IMR-90 (cell line): ENCODE measurements around the gene CGB5. TPM values are rescaled to one million over a fixed set of nuclear protein-coding genes. Genes with fewer than 3 reads are reported as not detected.

ENCODE experiments used
- ATAC-seq: fragments of 200-7000 bp; cut with Tn5 transposase; 2 replicates; pipeline ENCODE4 v1.9.1; 2020; ENCODE audit warnings: low read depth, mild to moderate bottlenecking, moderate library complexity
- BruUV-seq: library from RNA; stranded (reverse); fragments of 400-500 nt; replicated peaks from 2 replicates; lab custom pipeline; 2021; lab: Mats Ljungman, UMichigan
- CTCF ChIA-PET: fragments of 300-600 bp; formaldehyde crosslinking; extraction: SDS; loops from one replicate; lab custom pipeline; 2021; ENCODE audit warnings: antibody characterized with exemption; lab: Yijun Ruan, JAX
- POLR2A ChIA-PET: fragments of 300-600 bp; sonication (Branson Sonifier 250); formaldehyde crosslinking; loops from one replicate; lab custom pipeline; 2022; ENCODE audit warnings: antibody characterized with exemption; ENCODE audit not compliant: unreplicated experiment; lab: Charles Lee
- DNase-seq: peaks from one replicate; pipeline ENCODE4 v3.0.0; 2013
- H2AFZ ChIP-seq: replicated peaks from 2 replicates; pipeline ENCODE3; 2013; ENCODE audit warnings: low read length, mild to moderate bottlenecking; ENCODE audit not compliant: poor library complexity
- H2AK5ac ChIP-seq: 2 replicates; pipeline ENCODE4 v1.6.1; 2013; ENCODE audit warnings: low read depth, low read length, inconsistent platforms
- H2AK9ac ChIP-seq: replicated peaks from 2 replicates; pipeline ENCODE3; 2013; ENCODE audit warnings: mild to moderate bottlenecking, low read depth, low read length, moderate library complexity; ENCODE audit not compliant: poor library complexity
- H2BK120ac ChIP-seq: 2 replicates; pipeline ENCODE4 v1.6.1; 2013; ENCODE audit warnings: low read depth, low read length, inconsistent platforms
- H2BK15ac ChIP-seq: 3 replicates; pipeline ENCODE4 v1.6.1; 2013; ENCODE audit warnings: low read depth, low read length, inconsistent platforms
- H2BK20ac ChIP-seq: 2 replicates; pipeline ENCODE4 v1.6.1; 2013; ENCODE audit warnings: low read depth, mild to moderate bottlenecking, inconsistent platforms, low read length, moderate library complexity
- H2BK5ac ChIP-seq: 2 replicates; pipeline ENCODE4 v1.6.1; 2013; ENCODE audit warnings: mild to moderate bottlenecking, low read depth, low read length, inconsistent platforms; ENCODE audit not compliant: poor library complexity, severe bottlenecking
- H3K14ac ChIP-seq: replicated peaks from 2 replicates; pipeline ENCODE4 v1.6.1; 2013; ENCODE audit warnings: low read depth, low read length, inconsistent platforms
- H3K18ac ChIP-seq: 2 replicates; pipeline ENCODE4 v1.6.1; 2013; ENCODE audit warnings: low read depth, low read length, control low read depth
- H3K23ac ChIP-seq: 2 replicates; pipeline ENCODE4 v1.6.1; 2013; ENCODE audit warnings: low read depth, low read length, inconsistent platforms
- H3K27ac ChIP-seq: 2 replicates; pipeline ENCODE4 v1.5.1; 2013; ENCODE audit warnings: mild to moderate bottlenecking, control low read depth, low read length; ENCODE audit not compliant: insufficient read depth
- H3K27me3 ChIP-seq: 2 replicates; pipeline ENCODE4 v1.6.1; 2013; ENCODE audit warnings: low read length; ENCODE audit not compliant: control insufficient read depth, insufficient read depth
- H3K36me3 ChIP-seq: 2 replicates; pipeline ENCODE4 v1.6.1; 2013; ENCODE audit warnings: low read length, mixed read lengths; ENCODE audit not compliant: control insufficient read depth, insufficient read depth
- H3K4ac ChIP-seq: 2 replicates; pipeline ENCODE4 v1.6.1; 2013; ENCODE audit warnings: low read depth, low read length, inconsistent platforms
- H3K4me1 ChIP-seq: 2 replicates; pipeline ENCODE4 v1.6.1; 2013; ENCODE audit warnings: low read length, mixed read lengths; ENCODE audit not compliant: control insufficient read depth, insufficient read depth
- H3K4me2 ChIP-seq: 2 replicates; pipeline ENCODE4 v1.6.1; 2013; ENCODE audit warnings: low read depth, mild to moderate bottlenecking, control low read depth, low read length, moderate library complexity
- H3K4me3 ChIP-seq: 2 replicates; pipeline ENCODE4 v1.5.1; 2013; ENCODE audit warnings: low read depth, mild to moderate bottlenecking, control low read depth, low read length, moderate library complexity; ENCODE audit not compliant: insufficient read depth
- H3K56ac ChIP-seq: 2 replicates; pipeline ENCODE4 v1.6.1; 2013; ENCODE audit warnings: low read length, inconsistent platforms; ENCODE audit not compliant: insufficient read depth; ENCODE audit errors: extremely low read depth
- H3K79me1 ChIP-seq, 2 experiments: 2 replicates each; pipeline ENCODE4 v1.6.1; 2013; ENCODE audit warnings: low read length in 2 of 2, inconsistent platforms in 1 of 2, low read depth in 1 of 2
- H3K9ac ChIP-seq: 2 replicates; pipeline ENCODE4 v1.6.1; 2013; ENCODE audit warnings: low read depth, low read length, control low read depth
- H3K9me1 ChIP-seq: 2 replicates; pipeline ENCODE4 v1.6.1; 2013; ENCODE audit warnings: low read length, inconsistent platforms; ENCODE audit not compliant: insufficient read depth
- H3K9me3 ChIP-seq: 2 replicates; pipeline ENCODE4 v1.6.1; 2013; ENCODE audit warnings: low read length; ENCODE audit not compliant: control insufficient read depth, insufficient read depth
- H4K20me1 ChIP-seq: 2 replicates; pipeline ENCODE4 v1.6.1; 2013; ENCODE audit warnings: low read length, inconsistent platforms; ENCODE audit not compliant: insufficient read depth
- H4K5ac ChIP-seq: 2 replicates; pipeline ENCODE4 v1.6.1; 2013; ENCODE audit warnings: mild to moderate bottlenecking, low read depth, low read length, control low read depth
- H4K8ac ChIP-seq, 2 experiments: 2 replicates each; pipeline ENCODE4 v1.6.1; 2013; ENCODE audit warnings: low read depth in 2 of 2, low read length in 2 of 2, control low read depth in 1 of 2, inconsistent platforms in 1 of 2
- H4K91ac ChIP-seq: 2 replicates; pipeline ENCODE4 v1.6.1; 2013; ENCODE audit warnings: low read depth, low read length, inconsistent platforms; ENCODE audit not compliant: insufficient read depth
- BHLHE40 ChIP-seq: fragments of 150-350 bp; IDR thresholded peaks from 2 replicates; pipeline ENCODE4 v1.6.1; 2016; ENCODE audit warnings: mild to moderate bottlenecking, low read depth, low read length
- CEBPB ChIP-seq: IDR thresholded peaks from 2 replicates; pipeline ENCODE4 v1.6.1; 2012; ENCODE audit warnings: low read depth, low read length, improper control_type of control experiment
- CHD1 ChIP-seq: IDR thresholded peaks from 2 replicates; pipeline ENCODE4 v1.6.1; 2012; ENCODE audit warnings: low read depth, low read length, improper control_type of control experiment
- CTCF ChIP-seq: conservative IDR thresholded peaks from 2 replicates; pipeline ENCODE4 v1.5.1; 2012; ENCODE audit warnings: mild to moderate bottlenecking, low read depth, low read length, improper control_type of control experiment
- ELK1 ChIP-seq: fragments of 150-350 bp; IDR thresholded peaks from 2 replicates; pipeline ENCODE4 v1.6.1; 2016; ENCODE audit warnings: low read depth, mild to moderate bottlenecking, low read length, moderate library complexity, borderline replicate concordance
- FOS ChIP-seq: fragments of 150-350 bp; IDR thresholded peaks from 2 replicates; pipeline ENCODE4 v1.6.1; 2016; ENCODE audit warnings: low read depth, low read length
- MAFK ChIP-seq: IDR thresholded peaks from 2 replicates; pipeline ENCODE4 v1.6.1; 2012; ENCODE audit warnings: low read depth, low read length, improper control_type of control experiment
- MAZ ChIP-seq: IDR thresholded peaks from 2 replicates; pipeline ENCODE4 v1.6.1; 2012; ENCODE audit warnings: low read depth, mild to moderate bottlenecking, low read length, improper control_type of control experiment, moderate library complexity, borderline replicate concordance
- MXI1 ChIP-seq: IDR thresholded peaks from 2 replicates; pipeline ENCODE4 v1.6.1; 2012; ENCODE audit warnings: low read depth, mild to moderate bottlenecking, low read length, moderate library complexity, borderline replicate concordance
- NFE2L2 ChIP-seq: fragments of 150-350 bp; IDR thresholded peaks from 2 replicates; pipeline ENCODE4 v1.6.1; 2016; ENCODE audit warnings: low read depth, mild to moderate bottlenecking, low read length
- POLR2A ChIP-seq: IDR thresholded peaks from 2 replicates; pipeline ENCODE4 v1.6.1; 2012; ENCODE audit warnings: mild to moderate bottlenecking, low read depth, low read length
- RAD21 ChIP-seq: IDR thresholded peaks from 2 replicates; pipeline ENCODE4 v1.6.1; 2012; ENCODE audit warnings: low read length, improper control_type of control experiment
- RCOR1 ChIP-seq: IDR thresholded peaks from 2 replicates; pipeline ENCODE4 v1.6.1; 2012; ENCODE audit warnings: mild to moderate bottlenecking, low read length, improper control_type of control experiment; ENCODE audit not compliant: insufficient replicate concordance
- RFX5 ChIP-seq: IDR thresholded peaks from 2 replicates; pipeline ENCODE4 v1.8.0; 2012; ENCODE audit warnings: low read depth, mild to moderate bottlenecking, low read length, moderate library complexity
- SMC3 ChIP-seq: fragments of 150-350 bp; IDR thresholded peaks from 2 replicates; pipeline ENCODE4 v1.6.1; 2016; ENCODE audit warnings: low read depth, mild to moderate bottlenecking, antibody characterized with exemption, low read length, moderate library complexity
- USF2 ChIP-seq: fragments of 150-350 bp; IDR thresholded peaks from 2 replicates; pipeline ENCODE4 v1.6.1; 2017; ENCODE audit warnings: mild to moderate bottlenecking, antibody characterized with exemption, low read length, low read depth
- WGBS, 2 experiments: methylation state at CpG; one replicate each; pipeline versions ENCODE4 v1.1.5 to v1.1.7; 2013; ENCODE audit warnings: missing lambda C conversion rate in 2 of 2; ENCODE audit not compliant: insufficient read length in 1 of 2; ENCODE audit errors: extremely low coverage in 2 of 2; 5-methylcytosine and 5-hydroxymethylcytosine counted together
- dilution Hi-C: fragments of 300-500 bp; cut with HindIII; formaldehyde crosslinking; loops from one replicate; pipeline ENCODE4 v1.14.3; 2018; ENCODE audit warnings: low sequenced_read_pairs; ENCODE audit not compliant: unreplicated experiment
- in situ Hi-C: fragments of 300-500 bp; cut with MboI; formaldehyde crosslinking; loops from 3 replicates; pipeline ENCODE4 v1.14.3; 2019; ENCODE audit warnings: low sequenced_read_pairs, inconsistent platforms, mixed read lengths
- intact Hi-C: fragments of 100-400 bp; cut with micrococcal nuclease; formaldehyde crosslinking; loops from 2 replicates; pipeline ENCODE4 v1.10.0; 2022
- polyA plus RNA-seq, 3 experiments: library from polyadenylated mRNA; depleted of rRNA; stranded (reverse); fragments of >200 nt; gene quantifications; 2 replicates each; pipeline ENCODE4 v1.2.3, GENCODE V29; 2012; ENCODE audit warnings: low replicate concordance in 1 of 3
- total RNA-seq: library from RNA; depleted of rRNA; stranded (reverse); fragments of >200 nt; gene quantifications from 2 replicates; pipeline ENCODE4 v1.2.3, GENCODE V29; 2012

CGB5 gene
- total and polyA plus RNA-seq, 2 of the 4 experiments (the other 2 are of a cell fraction) = not detected

GRCh38 chr19:49006905-49007304, 36.7 kb upstream of the CGB5 start:
- Histone ChIP-seq H3K9me1 (peaks cover 2% of the 10 kb centered on the region; the same call in 1 of the 2 replicates), H3K79me1 (peaks cover 0 to 11% of the 10 kb centered on the region in 2 experiments; a peak in 2 of 4 replicates), H3K56ac (no peak overlapping the region), H3K9ac (no peak overlapping the region), H3K4me3 (no peak overlapping the region), H2AK9ac (no peak overlapping the region), H4K20me1 (no peaks in the 10 kb centered on the region), H3K27ac (no peak overlapping the region), H3K9me3 (no peaks in the 10 kb centered on the region), H3K23ac (no peak overlapping the region), H3K14ac (no peak overlapping the region), H4K91ac (no peak overlapping the region), H3K18ac (no peak overlapping the region), H4K5ac (no peak overlapping the region), H3K4me2 (no peak overlapping the region), H2BK120ac (no peak overlapping the region), H2BK15ac (no peak overlapping the region), H2AK5ac (no peak overlapping the region), H3K27me3 (no peaks in the 10 kb centered on the region), H4K8ac (no peak overlapping the region), H3K36me3 (peaks cover 57% of the 10 kb centered on the region), H2AFZ (no peak overlapping the region), H2BK20ac (no peak overlapping the region), H2BK5ac (no peak overlapping the region), H3K4me1 (no peaks in the 10 kb centered on the region), H3K4ac (no peak overlapping the region)
- no peak for TF ChIP-seq USF2
- no peak for TF ChIP-seq RFX5
- TF ChIP-seq CEBPB = no peak
- no peak for TF ChIP-seq MAFK
- TF ChIP-seq RCOR1 = no peak
- TF ChIP-seq CTCF = no peak
- no peak for TF ChIP-seq MXI1
- no peak for TF ChIP-seq CHD1
- no peak for TF ChIP-seq MAZ
- no peak for TF ChIP-seq POLR2A
- TF ChIP-seq BHLHE40 = no peak
- TF ChIP-seq RAD21 = no peak
- TF ChIP-seq ELK1 = no peak
- TF ChIP-seq NFE2L2 = no peak
- no peak for TF ChIP-seq FOS
- TF ChIP-seq SMC3 = no peak
- WGBS, 2 experiments = 97% methylated on average over 16 of the region's 22 CpGs; no CpG with 5 or more reads in 1 of the 2 experiments
- in situ Hi-C loops (no loop called here), dilution Hi-C loops (no loop called here), intact Hi-C loops (no loop called here)
- ATAC-seq (no peak), DNase-seq (no peak)
- CTCF ChIA-PET = no interaction called here
- POLR2A ChIA-PET = no interaction called here
- BruUV-seq = no TSS peak
